ENCODE measurements around the gene CNTN5.

DNA sequence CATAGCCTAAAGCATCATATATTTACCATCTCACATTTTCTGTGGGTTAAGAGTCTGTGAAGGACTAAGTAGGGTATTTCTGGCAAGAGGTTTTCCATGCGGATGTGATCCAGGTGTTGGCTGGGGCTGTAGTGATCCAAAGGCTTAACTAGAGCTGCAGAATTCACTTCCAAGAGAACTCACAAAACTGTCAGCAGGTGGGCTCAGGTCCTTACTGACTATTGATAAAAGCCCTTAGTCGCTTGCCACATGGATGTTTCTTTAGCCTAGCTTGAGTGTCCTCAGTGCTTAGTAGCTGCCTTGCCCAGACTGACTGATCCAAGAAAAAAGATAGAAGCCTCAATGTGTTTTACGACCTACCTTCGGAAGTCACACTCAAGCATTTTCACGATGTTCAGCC lies 250.8 kb downstream of the CNTN5 start:
- TF ChIP-seq POLR2A (IDR thresholded peaks at IDR 0.05) = no peak
- TF ChIP-seq, protein P1, sequence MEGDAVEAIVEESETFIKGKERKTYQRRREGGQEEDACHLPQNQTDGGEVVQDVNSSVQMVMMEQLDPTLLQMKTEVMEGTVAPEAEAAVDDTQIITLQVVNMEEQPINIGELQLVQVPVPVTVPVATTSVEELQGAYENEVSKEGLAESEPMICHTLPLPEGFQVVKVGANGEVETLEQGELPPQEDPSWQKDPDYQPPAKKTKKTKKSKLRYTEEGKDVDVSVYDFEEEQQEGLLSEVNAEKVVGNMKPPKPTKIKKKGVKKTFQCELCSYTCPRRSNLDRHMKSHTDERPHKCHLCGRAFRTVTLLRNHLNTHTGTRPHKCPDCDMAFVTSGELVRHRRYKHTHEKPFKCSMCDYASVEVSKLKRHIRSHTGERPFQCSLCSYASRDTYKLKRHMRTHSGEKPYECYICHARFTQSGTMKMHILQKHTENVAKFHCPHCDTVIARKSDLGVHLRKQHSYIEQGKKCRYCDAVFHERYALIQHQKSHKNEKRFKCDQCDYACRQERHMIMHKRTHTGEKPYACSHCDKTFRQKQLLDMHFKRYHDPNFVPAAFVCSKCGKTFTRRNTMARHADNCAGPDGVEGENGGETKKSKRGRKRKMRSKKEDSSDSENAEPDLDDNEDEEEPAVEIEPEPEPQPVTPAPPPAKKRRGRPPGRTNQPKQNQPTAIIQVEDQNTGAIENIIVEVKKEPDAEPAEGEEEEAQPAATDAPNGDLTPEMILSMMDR (IDR thresholded peaks at IDR 0.05) = no peak

Data from uterus (tissue), 2 donors.